ENCODE results near the gene FBXL20. TPM values are rescaled to one million over a fixed set of nuclear protein-coding genes. Genes with fewer than 3 reads are reported as not detected.
"Not testable (repeated sequence)": the region's sequence is repeated elsewhere in the genome, so short reads cannot be mapped to it uniquely, and the experiment has no call there.

Gene FBXL20, protein sequence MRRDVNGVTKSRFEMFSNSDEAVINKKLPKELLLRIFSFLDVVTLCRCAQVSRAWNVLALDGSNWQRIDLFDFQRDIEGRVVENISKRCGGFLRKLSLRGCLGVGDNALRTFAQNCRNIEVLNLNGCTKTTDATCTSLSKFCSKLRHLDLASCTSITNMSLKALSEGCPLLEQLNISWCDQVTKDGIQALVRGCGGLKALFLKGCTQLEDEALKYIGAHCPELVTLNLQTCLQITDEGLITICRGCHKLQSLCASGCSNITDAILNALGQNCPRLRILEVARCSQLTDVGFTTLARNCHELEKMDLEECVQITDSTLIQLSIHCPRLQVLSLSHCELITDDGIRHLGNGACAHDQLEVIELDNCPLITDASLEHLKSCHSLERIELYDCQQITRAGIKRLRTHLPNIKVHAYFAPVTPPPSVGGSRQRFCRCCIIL
- 29.9 TPM for total RNA-seq (ENCODE audit: insufficient read depth, low replicate concordance)

DNA sequence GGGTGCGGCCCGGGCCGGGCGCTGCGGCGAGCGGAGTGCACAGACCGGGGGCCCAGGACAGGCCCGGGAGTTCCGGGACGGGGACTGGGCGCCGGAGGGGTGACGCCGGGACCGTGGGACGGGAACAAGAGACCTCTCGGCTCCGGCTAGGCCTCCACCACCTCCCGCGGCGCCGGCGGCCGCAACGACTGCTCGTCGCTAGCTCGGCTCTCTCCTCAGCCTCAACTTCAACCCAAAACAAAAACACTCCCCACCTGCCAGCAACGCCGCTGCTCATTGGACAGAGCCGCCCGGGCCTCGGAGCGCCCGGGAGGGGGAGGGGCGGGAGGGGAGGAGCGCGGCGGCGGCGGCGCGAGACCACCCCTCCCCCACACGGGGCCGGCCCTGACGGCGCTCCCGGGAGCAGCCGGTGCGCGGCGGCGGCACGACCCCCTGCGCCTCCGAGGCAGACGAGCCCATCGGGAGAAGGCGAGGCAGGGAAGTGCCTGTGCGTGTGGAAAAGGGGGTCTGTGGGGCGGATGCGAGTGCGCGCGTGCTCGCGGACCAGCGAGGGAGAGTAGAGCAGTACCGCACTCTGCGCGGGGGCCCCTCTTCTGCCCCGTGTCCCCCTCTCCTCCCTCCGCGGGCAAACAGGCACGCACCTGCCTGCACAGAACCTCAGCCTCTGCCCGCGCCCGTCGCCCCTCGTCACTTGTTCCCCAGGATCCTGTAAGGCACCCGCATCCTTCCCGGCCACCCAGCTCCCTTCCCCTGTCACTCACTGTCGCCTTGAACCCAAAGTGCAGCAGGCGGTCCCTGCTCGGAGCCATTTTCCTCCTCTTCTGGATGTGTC, at the start of gene FBXL20:
Gene FBXL20 (minus strand): TSS at position 215 of the 832 bp plus-strand sequence. CDS start 224 bp downstream, outside the sequence.
- DNase-seq (ENCODE audit: low spot score), result peak; percentile 95

DNA sequence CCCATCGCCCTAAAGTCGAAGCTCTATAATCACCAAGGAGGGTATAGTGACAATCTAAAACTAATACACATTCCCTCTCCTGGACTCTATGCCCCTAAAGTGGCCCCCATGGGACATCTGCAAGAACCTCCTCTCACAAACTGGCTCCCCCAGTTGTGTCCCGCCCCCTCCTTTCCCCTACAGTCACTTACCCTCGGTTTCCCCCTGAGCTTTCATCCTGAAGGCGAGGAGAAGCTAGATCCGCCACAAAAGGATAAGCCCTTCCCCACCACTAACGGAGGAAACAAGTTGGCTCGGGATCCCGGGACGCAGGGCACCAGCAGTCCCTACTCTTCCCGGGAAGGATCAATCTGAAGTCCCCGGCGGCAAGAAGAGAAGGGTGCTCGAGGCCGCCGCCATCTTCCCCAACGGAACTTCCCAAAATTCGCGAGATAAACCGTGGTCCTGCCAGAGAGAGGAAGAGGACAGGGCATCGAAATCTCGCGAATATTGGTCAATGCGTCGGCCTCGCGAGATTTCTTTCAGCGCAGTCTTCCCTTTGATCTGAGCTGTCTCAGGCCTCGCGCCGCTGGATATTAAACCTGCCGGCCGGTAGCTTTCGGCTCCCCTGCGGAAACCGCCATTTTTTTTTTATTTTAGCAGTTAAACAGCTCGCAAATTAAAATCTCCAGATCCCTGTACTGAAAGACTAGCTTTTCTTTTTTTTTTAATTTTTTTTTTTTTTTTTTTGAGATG, 49.6 kb upstream of the FBXL20 start, which contains the start of gene MED1:
Gene MED1 (minus strand): TSS at position 417 of the 735 bp plus-strand sequence. CDS start 201 bp downstream, at position 216.
- peak; percentile 99 for DNase-seq (ENCODE audit: low spot score)

DNA sequence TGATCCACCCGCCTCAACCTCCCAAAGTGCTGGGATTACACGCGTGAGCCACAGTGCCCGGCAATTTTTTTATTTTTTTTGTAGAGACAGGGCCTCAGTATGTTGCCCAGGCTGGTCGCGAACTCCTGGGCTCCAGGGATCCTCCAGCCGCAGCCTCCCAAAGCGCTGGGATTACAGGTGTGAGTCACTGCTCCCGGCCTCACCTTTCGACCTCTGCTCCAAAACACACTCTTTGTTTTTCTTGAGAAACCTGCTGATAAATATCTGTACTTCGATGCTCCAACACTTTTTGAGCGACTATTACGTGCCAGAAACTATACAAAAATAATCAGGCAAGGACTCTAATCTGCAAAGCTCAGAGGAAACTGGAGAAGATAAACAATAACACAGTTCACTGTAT, 48.6 kb upstream of the FBXL20 start:
- no peak for DNase-seq (ENCODE audit: low spot score)

DNA sequence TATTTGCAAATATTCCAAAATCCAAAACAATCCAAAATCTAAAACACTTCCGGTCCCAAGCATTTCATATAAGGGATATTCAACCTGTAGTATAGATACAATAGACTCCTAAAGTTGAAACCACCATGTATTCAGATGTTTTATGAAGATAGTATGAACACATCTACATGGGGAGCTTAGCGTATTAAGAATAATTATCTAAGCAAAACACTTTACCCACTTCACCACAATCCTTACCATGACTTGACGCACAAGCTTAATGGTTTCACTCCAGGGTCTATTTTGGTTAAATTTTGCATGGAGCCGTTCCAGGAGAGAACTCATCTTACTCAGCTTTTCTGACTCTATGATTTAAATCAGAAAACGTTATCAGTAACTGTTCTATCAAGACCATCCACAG, 46.1 kb upstream of the FBXL20 start:
- DNase-seq (ENCODE audit: low spot score), result no peak

DNA sequence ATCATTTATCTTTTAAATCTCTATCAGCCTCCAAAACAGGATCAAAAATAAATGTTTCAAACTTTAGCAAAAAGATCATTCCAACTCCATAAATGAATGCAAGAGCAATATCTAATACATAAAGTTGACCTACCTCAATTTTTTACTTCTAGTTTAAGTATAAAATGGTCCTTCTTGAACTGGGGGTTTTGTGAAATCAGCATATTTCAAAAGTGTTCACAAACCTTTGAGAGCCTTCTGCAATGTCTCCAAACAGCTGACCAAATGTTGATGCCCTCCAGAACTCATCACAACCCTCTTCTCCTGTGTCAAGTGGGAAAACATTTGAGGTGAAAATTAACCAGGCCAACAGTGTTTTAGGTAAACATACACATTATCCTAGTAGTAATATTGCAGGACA, 41.9 kb upstream of the FBXL20 start:
- no peak for DNase-seq (ENCODE audit: low spot score)

DNA sequence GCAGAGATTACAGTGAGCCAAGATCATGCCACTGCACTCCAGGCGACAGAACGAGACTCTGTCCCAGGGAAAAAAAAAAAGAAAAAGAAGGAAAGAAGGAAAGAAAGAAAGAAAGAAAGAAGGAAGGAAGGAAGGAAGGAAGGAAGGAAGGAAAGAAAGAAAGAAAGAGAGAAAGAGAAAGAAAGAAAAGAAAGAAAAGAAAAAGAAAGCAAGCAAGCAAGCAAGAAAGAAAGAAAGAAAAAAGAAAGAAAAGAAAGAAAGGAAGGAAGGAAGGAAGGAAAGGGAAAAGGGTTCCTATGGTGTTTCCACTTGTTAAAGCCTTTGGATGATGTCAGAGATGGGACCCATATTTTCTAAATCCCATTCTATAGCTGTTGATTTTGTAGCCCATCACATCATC, 38.4 kb upstream of the FBXL20 start:
- DNase-seq (ENCODE audit: low spot score), result not testable (repeated sequence)

DNA sequence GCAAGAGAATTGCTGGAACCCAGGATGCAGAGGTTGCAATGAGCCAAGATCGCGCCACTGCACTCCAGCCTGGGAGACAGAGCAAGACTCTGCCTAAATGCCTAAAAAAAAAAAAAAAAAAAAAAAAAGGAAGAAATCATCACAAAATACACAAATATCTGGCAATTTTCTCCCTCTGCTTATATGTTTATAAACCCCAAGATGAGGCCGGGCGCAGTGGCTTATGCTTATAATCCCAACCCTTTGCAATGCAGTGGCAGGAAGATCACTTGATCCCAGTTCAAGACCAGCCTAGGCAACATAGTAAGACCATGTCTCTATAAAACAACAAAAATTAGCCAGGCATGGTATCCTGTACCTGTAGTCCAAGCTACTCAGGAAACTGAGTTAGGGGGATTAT, 28.2 kb upstream of the FBXL20 start:
- no peak for DNase-seq (ENCODE audit: low spot score)

DNA sequence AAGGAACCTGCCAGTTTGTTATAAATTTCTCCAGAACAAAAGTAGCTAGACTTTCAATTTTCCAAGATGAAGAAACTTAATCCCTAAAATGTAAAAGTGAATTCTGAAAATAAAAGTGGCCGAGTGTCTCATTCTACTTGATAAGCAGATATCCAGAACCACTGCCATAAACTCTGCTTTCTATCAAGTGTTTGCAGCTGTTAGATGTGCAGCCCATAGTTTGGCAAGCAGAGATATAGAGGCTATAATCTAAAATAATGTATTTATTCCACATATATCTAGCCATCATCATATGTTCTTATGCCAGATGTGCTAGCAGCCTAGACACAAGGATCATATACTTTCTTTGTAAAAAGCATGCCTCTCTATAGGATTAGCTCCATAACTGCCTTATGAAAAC, 14.7 kb upstream of the FBXL20 start:
- no peak for DNase-seq (ENCODE audit: low spot score)

DNA sequence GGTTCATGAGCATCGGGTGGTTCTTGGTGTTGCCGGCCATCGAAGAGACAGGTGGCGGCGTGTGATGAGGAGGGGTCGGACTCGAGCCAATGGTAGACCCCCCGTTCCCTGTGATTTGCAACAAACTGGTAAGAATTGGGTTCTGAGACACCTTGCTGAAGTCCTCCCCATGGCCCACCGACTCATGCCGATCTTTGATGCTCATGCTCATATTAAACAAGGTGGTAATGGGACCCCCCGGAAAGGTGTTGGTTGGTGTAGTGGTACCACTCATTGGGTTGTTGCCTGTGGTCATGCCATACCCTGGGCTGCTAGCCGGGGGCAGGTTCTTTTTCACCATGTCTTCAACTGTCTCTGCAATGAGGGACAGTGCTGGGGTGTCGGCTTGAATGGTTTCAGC, 8.9 kb upstream of the FBXL20 start:
- no peak for DNase-seq (ENCODE audit: low spot score)

DNA sequence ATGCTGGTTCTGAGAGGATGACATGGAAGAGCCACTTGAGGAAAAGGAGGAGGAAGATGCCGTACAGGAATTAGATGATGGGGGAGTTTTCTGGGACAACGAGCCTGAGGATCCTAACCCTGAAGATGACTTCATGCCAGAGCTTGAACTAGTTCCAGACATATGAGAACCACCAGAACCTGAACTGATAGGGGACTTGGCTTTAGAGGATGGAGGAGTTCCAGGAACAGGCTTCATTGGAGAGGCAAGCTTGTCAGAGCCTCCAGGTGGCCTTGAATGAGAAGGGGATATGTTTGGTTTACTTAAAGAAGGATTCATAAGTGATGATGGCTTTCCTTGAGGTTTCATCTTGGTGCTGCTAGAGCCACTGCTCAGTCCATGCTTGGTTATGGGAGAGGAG, 6.9 kb upstream of the FBXL20 start:
- DNase-seq (ENCODE audit: low spot score), result no peak

DNA sequence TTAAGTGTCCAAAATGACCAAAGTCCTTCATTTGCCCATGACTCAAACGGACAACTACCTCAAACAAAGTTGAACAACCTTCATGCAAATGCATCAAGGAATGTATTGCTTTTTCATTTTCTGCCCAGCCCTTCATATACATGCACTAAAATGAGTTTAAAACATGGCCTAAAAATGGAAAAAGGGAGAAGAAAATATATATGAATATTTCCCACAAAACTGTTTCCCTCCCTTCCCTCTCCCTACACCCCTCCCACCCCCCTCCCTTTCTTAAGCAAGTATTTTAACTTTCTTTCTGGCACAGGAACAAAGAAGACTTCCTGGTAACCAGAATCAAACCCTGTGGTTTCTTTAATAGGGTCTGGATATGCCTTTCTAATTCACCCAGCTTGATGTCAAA, 5.5 kb upstream of the FBXL20 start:
- DNase-seq (ENCODE audit: low spot score), result no peak

DNA sequence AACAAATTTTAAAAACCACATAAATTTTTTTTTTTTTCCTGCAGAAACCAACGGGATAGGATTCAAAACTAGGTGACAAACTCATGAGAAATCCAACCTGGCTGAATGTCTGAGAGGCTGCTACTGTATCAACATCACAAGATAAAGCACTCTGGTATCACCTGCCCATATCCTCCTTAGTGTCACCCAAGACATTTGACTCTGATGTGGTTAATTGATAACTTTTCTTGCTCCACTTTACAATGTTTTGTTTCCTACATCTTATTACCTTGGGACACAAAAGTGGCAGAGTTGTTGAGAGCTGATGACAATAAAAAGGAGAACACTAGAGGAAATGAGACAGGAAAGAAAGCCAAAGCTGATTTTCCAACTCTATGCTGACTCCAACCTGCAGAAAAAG, 4.0 kb upstream of the FBXL20 start:
- no peak for DNase-seq (ENCODE audit: low spot score)

DNA sequence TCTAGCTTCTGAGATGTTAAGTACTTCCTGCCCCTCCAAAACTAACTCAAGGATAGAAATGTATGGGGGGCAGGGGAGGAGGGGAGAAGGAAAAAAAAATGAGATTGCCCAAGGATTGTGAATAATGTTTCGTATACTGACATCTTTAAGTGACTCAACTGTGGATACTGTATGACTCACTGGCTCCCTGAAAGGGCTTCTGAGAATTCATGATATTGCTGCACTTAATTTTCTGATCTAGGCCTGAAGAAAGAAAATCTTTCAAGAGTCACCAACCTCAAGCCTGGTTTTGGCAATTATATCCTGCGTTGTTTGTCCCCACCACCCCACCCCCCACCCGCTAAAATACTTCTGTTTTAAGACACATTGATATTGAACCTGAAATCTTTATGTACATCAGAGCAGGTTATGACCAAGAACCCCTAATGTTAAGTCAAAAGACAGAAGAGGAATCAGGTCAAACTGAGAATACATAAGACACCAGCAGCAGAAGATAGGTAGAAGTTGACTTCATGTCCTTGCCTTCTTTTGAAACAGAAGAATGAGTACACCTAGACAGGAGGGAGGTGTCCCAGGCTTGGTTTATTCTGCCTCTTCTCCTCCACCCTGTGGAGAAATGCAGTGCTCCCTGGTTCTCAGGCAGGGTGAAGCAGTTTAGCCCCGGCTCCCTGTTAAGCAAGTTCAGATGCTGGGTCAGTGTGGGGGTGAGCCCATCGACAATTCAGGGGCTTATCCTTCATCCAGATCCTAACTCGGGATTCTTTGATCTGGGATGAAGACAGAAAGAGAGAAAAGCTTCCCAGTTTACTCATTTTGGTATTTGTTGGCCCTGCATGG, 3.3 kb upstream of the FBXL20 start:
- DNase-seq (ENCODE audit: low spot score), result no peak

DNA sequence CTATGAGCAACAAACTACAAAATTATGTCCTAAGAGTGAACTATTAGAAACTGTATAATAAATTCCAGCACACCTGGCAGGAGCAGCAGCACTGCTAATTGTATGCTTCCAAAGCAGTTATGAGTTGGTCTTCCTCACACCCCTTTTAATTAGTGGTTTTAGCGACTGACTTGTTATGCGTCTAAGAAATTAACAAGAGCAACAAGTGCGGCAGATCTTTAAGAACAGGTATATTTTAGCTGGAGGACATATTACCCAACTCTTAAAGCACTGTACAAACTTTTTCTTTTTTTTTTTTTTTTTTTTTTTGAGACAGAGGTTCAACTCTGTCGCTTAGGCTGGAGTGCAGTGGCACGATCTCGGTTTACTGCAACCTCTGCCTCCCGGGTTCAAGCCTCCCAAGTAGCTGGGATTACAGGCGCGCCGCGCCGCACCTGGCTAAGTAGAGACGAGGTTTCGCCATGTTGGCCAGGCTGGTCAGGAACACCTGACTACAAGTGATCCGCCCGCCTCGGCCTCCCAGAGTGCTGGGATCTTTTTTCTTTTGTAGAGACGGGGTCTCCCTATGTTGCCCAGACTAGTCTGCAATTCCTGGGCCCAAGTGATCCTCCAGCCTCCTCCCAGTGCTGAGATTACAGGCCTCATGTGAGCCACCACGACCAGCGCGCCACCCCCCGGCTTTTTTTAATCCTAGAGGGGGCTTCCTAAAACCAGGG, 1.6 kb upstream of the FBXL20 start:
- no peak for DNase-seq (ENCODE audit: low spot score)

DNA sequence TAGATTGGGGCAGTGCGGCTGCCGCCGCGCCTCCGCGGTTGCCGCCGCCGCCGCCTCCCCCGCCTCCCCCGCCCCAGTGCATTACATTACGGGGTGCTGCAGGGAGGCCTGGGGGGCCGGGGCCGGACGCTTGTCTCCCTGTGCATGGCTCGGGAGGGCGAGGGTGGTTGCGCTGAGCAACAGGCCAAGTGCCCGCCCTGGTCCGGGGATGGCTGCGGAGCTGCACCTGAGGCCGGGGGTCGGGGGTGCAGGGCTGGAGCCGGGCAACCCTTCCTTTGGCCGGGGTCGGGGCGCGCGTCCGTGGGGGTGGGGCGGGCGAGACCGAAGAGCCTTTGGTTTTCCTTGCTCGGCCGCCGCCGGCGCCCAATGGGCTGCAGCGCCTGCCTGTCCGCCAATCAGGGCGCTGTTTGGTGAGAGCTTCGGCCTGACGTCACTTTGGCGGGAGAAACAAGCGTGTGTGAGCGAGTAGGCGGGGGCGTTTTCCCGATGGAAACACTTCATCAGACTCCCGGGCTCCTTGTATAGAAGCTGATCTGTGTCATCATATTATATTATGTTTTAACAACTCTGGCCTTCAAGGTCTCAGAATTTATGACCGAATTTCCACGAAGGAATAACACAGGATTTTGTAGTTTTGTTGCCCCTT, 941 bp upstream of the FBXL20 start:
- DNase-seq (ENCODE audit: low spot score), result peak; percentile 96

DNA sequence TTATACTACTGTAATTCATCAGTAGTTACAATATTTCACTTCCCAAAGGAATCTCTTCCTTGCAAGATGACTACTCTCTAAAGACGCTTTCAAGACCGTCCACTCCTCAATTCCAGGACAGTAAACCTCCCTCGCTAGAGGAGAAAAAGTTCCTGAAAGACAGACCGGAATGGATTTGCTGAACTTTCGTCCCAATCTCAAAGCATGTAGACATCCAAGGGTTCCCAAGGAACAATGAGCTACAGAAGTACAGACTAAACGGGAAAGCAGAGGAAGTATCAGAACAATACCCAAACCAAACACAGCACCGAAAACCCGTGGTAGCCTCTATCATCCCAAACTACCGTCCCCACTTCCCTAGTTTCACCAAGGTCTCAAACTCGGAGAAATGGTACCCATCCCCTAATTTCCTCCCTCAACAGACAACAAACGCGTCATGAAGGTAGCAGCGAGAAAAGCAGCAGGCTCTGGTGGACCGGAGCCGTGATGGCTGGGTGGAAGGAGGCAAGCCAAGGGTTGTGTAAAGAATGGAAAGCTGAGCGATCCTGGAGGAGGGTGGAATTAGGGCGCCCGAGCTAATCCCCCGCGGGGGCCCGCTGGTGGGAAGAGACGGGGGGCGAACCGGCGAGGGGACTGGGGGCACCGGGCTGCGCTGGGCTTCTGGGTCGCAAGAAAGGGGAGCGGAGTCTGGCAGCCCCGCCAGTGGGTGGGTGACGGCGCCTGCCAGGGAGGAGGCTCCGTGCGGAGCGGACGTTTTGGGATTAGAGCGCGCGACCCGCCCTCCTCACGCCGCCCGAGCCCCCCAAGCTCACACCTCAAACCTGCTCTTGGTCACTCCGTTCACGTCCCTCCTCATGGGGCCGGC, 647 bp downstream of the FBXL20 start:
- peak; percentile 11 for DNase-seq (ENCODE audit: low spot score)

DNA sequence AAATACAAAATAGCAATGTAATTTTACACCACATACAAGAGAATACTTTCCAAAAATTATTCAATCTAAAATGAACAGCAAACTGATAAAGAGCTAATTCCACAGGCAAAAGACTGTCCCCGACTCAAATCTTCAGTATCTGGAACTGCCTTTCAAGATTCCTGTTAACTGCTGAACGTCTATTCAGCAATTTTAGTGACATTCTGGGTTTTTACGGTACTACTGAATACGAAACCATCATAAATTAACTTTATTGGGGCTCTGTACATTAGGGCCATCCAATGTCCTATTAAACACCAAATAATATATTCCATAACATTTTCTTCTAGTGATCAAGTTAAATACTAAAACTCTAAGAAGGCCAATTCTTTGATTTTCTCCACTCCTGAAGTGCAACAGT, 1.6 kb downstream of the FBXL20 start:
- DNase-seq (ENCODE audit: low spot score), result no peak

DNA sequence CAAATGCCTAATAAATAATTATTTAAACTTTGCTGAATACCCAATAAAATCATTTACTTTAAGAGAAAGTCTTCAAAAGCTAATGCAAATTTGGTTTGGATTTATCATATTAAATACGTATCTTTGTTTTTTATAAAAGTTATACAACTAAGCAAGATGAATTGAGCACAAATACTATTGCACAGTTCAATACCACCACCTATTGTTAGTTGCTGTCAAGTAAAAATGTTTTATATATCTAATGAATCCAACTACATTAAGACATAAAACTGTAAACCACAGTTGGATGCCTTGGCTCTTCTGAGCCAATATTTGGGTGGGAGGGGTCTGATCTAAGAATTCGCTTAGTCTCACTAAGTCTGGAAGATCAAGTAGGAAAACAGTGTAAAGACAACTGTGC, 7.7 kb downstream of the FBXL20 start:
- DNase-seq (ENCODE audit: low spot score), result no peak

DNA sequence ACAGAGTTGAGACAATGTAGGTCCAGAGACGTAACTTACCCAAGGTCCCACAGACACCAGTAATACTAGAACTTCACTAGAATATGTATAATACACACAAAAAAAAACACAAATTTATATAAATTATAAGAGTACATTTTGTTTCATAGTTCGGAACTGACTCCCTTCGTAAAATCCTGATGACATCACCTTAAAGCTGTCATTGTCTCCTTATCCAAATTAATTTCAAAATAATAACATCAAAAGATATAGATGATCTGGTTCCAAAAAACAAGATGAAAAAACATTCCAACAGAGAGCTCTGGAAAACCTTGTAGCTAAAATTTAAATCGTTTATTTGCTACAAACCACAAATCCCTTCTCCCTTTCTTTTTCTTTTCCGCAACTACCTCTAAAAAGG, 10.0 kb downstream of the FBXL20 start:
- DNase-seq (ENCODE audit: low spot score), result no peak

All from umbilical cord (tissue), 2 donors.